GM19025 (cell line): ENCODE data around the gene HK2.
"Not testable (repeated sequence)": the region's sequence is repeated elsewhere in the genome, so short reads cannot be mapped to it uniquely, and the experiment has no call there.

Experiments
- ATAC-seq: cut with Tn5 transposase; IDR thresholded peaks from one replicate; pipeline ENCODE4 v1.9.1; 2021; ENCODE audit warnings: mild to moderate bottlenecking, low read depth, moderate library complexity; ENCODE audit not compliant: unreplicated experiment

Gene HK2

GRCh38 chr2:74834792-74835755, 1.1 kb downstream of the HK2 start:
- peak; percentile 35 for ATAC-seq

GRCh38 chr2:74835831-74836674, 2.1 kb downstream of the HK2 start:
- peak; percentile 21 for ATAC-seq

- ATAC-seq = no peak
These were observed 2.9 kb downstream of the HK2 start for GRCh38 chr2:74836675-74837401.

GRCh38 chr2:74841641-74842040, 7.7 kb downstream of the HK2 start:
- no peak for ATAC-seq

- ATAC-seq = no peak
These were observed 9.5 kb downstream of the HK2 start for GRCh38 chr2:74843433-74843832.

GRCh38 chr2:74843899-74844298, 10.0 kb downstream of the HK2 start:
- ATAC-seq = peak; percentile 95

GRCh38 chr2:74844752-74845151, 10.8 kb downstream of the HK2 start:
- ATAC-seq = no peak

- no peak for ATAC-seq
These were observed 11.4 kb downstream of the HK2 start for GRCh38 chr2:74845217-74845751.

- ATAC-seq = no peak
These were observed 12.1 kb downstream of the HK2 start for GRCh38 chr2:74845991-74846390.

- ATAC-seq = no peak
These were observed 12.6 kb downstream of the HK2 start for GRCh38 chr2:74846481-74846880.

GRCh38 chr2:74847070-74847858, 13.3 kb downstream of the HK2 start:
- ATAC-seq = no peak

- peak; percentile 84 for ATAC-seq
These were observed 15.4 kb downstream of the HK2 start for GRCh38 chr2:74849228-74849892.

GRCh38 chr2:74850496-74851190, 16.7 kb downstream of the HK2 start:
- no peak for ATAC-seq

- no peak for ATAC-seq
These were observed 17.3 kb downstream of the HK2 start for GRCh38 chr2:74851191-74851566.

GRCh38 chr2:74853360-74853759, 19.4 kb downstream of the HK2 start:
- ATAC-seq = not testable (repeated sequence)

GRCh38 chr2:74854401-74854800, 20.5 kb downstream of the HK2 start:
- ATAC-seq = no peak

- ATAC-seq = not testable (repeated sequence)
These were observed 21.3 kb downstream of the HK2 start for GRCh38 chr2:74855114-74855707.

GRCh38 chr2:74856004-74856578, 22.2 kb downstream of the HK2 start:
- no peak for ATAC-seq
